ENCODE measurements around the gene SEM1.
"Not testable (repeated sequence)": the region's sequence is repeated elsewhere in the genome, so short reads cannot be mapped to it uniquely, and the experiment has no call there.

The SEM1 gene

DNA sequence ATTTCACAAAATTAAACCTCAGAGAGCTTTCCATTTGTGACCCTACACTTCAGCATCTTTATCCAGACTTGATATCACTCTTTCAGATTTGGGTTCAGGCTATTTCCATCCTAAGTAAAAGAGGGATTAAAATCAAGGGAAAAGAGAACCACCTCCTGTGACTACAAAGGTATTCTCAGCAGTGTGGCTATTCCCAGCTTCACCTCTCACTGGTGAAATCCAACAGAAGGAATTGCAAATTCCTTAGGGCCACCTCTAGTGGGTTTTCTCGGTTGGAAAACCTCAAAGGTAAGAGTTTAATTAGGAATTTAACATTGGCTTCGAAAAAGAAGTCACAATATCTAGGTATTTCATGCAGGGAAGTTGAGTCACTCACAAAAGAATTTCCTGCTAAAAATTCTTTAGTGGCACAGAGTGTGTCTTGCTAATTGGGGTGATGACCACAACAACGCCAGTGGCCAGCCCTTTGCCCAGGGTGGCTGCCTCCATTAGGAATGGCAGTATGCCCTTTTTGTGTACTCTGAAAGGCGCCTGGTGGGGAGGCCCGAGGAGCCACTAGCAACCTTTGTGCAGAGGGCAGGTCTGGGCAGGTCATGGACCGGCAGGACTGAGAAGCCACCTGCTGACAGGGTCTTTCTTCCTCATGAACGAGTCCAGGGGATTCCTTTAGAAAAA lies 52.2 kb downstream of the SEM1 start:
- no peak for ATAC-seq
- Mint-ChIP-seq H3K27me3 (no peaks in the 10 kb centered on the region), H3K27ac (no peak overlapping the region), H3K4me1 (peaks cover 7% of the 10 kb centered on the region), H3K4me3 (no peak overlapping the region), H3K36me3 (peaks cover 26% of the 10 kb centered on the region), H3K9me3 (no peaks in the 10 kb centered on the region)

DNA sequence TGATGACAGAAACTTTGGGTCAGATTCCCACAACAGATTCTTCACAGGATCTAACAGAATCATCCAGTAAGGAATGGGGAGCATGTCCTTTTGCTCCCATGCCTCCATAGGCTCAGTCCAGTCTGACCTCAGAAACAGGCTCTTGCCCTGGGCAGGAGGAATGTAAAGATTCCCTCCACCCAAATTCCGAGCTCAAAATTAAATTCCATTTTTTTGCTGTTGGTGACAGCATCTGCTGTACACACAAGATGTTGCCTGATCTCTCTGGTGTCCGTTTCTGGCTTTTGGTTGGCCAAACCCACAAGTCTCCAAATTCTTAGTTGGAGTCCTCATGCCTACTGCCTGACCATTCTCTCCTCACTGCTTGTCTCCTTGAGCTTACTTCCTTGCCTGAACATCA lies 53.7 kb downstream of the SEM1 start:
- Mint-ChIP-seq H3K36me3 (peaks cover 22% of the 10 kb centered on the region), H3K27me3 (no peaks in the 10 kb centered on the region)
- no peak for ATAC-seq

DNA sequence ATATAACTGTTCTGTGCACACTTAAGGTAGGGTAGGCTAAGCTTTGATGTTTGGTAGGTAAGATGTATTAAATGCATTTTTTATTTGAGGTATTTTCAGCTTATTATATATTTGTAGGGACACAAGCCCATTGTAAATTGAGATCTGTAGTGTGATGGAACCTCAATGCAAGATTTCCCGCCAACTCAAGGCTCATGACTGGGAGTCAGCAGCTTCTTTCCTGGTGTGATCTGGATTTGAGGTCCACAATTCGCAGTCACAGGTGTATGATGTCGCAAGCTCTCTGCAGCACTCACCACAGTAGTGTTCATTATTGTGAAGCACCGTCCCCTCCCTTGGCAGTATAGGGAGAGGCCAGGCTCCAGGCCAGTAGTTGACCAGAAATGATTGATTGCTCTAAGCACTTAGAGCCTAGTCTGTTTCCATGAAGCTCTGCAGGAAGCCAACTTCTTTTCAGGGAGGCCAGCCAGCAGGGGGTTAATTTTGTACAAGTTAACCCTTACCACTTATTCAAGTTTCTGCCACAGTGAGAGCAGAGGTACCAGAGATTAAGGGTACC lies 54.9 kb downstream of the SEM1 start:
- H3K27ac Mint-ChIP-seq = no peak overlapping the region
- no peaks in the 10 kb centered on the region for H3K9me3 Mint-ChIP-seq
- ATAC-seq = no peak

More for the DNA sequence above, 53.7 kb downstream of the SEM1 start:
- Mint-ChIP-seq H3K27ac (no peak overlapping the region), H3K4me1 (peaks cover 7% of the 10 kb centered on the region), H3K4me3 (no peak overlapping the region), H3K9me3 (no peaks in the 10 kb centered on the region)

DNA sequence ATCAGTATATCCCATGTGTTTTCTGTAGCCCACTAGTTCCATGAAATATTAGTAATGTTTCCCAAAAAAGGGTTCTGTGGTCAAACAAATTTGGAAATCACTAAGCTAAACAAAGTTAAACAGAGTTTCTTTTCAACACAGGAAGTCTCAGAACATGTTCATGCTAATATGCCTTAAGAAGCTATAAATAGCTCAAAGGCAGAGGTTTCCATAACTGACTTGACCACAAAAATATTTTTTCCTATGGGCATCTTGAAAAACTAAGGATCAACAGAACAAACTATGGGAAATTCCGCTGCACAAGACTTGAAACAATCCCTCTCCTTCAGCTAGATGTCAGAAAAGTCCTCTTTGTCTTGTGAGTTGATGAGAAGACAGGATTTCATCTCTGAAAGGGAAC lies 59.7 kb downstream of the SEM1 start:
- Mint-ChIP-seq H3K4me3 (no peak overlapping the region), H3K27ac (no peak overlapping the region), H3K4me1 (no peaks in the 10 kb centered on the region), H3K27me3 (no peaks in the 10 kb centered on the region), H3K9me3 (no peaks in the 10 kb centered on the region), H3K36me3 (peaks cover 19% of the 10 kb centered on the region)
- ATAC-seq = no peak

More for the DNA sequence above, 54.9 kb downstream of the SEM1 start:
- Mint-ChIP-seq H3K4me1 (peaks cover 7% of the 10 kb centered on the region), H3K36me3 (peaks cover 22% of the 10 kb centered on the region), H3K4me3 (no peak overlapping the region), H3K27me3 (no peaks in the 10 kb centered on the region)

DNA sequence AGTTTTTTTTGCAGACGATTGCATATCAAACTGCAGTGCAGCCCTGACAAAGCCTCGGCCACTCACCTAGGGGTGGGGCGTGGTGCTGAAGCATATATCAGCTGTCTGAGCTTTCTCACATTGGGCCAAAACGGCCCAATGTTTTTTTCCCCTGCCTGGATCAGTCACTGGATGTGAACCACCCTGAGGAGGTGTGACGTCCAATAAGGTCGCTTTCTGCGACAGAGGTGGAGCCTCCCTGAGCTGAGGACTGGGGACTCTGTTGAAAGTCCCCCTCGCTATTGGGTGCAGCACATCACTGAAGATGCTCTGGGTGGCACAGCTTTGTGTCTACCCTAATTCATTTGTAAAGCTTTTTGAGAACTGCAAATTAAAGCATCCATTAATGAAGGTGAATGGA lies 60.9 kb downstream of the SEM1 start:
- Mint-ChIP-seq H3K9me3 (no peaks in the 10 kb centered on the region), H3K36me3 (peaks cover 17% of the 10 kb centered on the region), H3K4me1 (no peaks in the 10 kb centered on the region), H3K27me3 (no peaks in the 10 kb centered on the region), H3K27ac (no peak overlapping the region), H3K4me3 (no peak overlapping the region)
- ATAC-seq = no peak

DNA sequence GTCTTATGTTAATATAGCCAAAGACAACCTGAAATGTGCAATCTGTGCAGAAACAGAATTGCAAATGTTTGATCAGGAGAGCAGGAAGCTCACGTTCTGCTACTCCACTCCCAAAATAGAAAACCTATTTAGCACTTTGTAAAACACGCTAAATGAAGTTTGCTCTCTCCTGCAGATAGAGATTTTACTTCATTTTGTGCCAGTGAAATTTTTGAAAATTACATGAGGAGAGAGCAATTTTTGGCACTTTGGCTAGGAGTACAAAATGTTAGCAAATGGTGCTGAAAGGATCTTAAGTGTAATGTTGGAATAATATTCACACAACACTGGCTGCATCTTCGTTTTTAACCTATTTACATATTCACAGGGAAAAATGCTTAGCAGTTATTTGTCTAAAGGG lies 61.9 kb downstream of the SEM1 start:
- Mint-ChIP-seq H3K36me3 (peaks cover 7% of the 10 kb centered on the region), H3K27ac (no peak overlapping the region), H3K9me3 (peaks cover 2% of the 10 kb centered on the region), H3K4me1 (no peaks in the 10 kb centered on the region), H3K4me3 (no peak overlapping the region), H3K27me3 (no peaks in the 10 kb centered on the region)
- no peak for ATAC-seq

DNA sequence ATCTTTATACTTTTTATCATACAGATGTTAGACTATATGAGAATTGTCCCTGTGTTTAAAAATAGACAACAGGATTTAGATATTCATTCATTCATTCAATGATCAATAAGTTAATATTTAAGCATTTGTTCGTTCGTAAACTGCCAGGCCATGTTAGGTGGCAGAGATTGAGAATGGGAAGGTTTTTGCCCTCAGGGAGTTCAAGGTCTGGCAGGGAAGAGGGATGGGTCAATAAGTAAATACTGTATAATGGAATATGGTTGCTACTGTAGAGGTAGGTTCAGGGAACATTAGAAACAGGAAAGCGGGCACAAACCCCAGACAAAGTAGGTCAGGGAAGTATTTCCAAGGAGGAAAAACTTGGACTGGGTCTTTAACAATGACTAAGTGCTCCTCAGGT lies 64.6 kb downstream of the SEM1 start:
- H3K27ac Mint-ChIP-seq = no peak overlapping the region
- ATAC-seq = no peak
- no peaks in the 10 kb centered on the region for H3K27me3 Mint-ChIP-seq
- H3K4me1 Mint-ChIP-seq = no peaks in the 10 kb centered on the region
- H3K4me3 Mint-ChIP-seq = no peak overlapping the region
- H3K36me3 Mint-ChIP-seq = peaks cover 6% of the 10 kb centered on the region
- H3K9me3 Mint-ChIP-seq = peaks cover 2% of the 10 kb centered on the region

DNA sequence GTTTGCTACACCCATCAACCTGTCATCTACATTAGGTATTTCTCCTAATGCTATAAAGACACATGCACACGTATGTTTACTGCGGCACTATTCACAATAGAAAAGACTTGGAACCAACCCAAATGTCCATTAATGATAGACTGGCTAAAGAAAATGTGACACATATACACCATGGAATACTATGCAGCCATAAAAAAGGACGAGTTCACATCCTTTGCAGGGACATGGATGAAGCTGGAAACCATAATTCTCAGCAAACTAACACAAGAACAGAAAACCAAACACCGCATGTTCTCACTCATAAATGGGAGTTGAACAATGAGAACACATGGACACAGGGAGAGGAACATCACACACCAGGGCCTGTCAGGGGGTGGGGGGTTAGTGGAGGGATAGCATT lies 66.2 kb downstream of the SEM1 start:
- H3K27me3 Mint-ChIP-seq, H3K36me3 Mint-ChIP-seq, H3K4me3 Mint-ChIP-seq, H3K4me1 Mint-ChIP-seq, H3K27ac Mint-ChIP-seq, H3K9me3 Mint-ChIP-seq, ATAC-seq: not testable (repeated sequence)

DNA sequence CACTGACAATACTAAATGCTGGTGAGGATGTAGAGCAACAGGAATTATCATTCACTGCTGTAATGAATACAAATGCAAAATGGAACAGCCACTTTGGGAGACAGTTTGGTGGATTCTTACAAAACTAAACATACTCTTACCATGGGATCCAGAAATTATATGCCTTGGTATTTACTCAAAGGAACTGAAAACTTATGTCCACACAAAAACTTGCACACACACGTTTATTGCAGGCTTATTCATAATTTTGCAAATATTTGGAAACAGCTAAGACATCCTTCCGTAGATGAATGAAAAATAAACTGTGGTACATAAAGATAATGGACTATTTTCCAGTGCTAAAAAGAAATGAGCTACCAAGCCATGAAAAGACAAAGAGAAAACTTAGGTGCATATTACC lies 69.6 kb downstream of the SEM1 start:
- Mint-ChIP-seq H3K4me1 (no peaks in the 10 kb centered on the region), H3K27ac (no peak overlapping the region), H3K36me3 (peaks cover 2% of the 10 kb centered on the region)

More for the DNA sequence above, 69.6 kb downstream of the SEM1 start:
- Mint-ChIP-seq H3K9me3 (peaks cover 2% of the 10 kb centered on the region), H3K27me3 (no peaks in the 10 kb centered on the region), H3K4me3 (no peak overlapping the region)
- ATAC-seq = no peak

Data from stimulated activated memory B cell treated with anti-CD40 and anti-IgM and Interleukin-4, amounts not matched to agents 10 μg/mL and 1 μg/mL and 100 μg/mL, for 72 hours (primary cell).